ACHN (cell line): ENCODE measurements around the gene PRELP.
"Not testable (repeated sequence)": the region's sequence is repeated elsewhere in the genome, so short reads cannot be mapped to it uniquely, and the experiment has no call there.

ENCODE experiments used
- DNase-seq: peaks from one replicate; pipeline ENCODE4 v3.0.0-alpha.2; 2015
- in situ Hi-C: cut with HindIII; loops from 2 replicates; pipeline ENCODE4 v1.10.0; 2017; ENCODE audit warnings: low sequenced_read_pairs, low pct_ligation_motif_present, low pct_unique_long_range_greater_than_20kb

PRELP gene

DNA sequence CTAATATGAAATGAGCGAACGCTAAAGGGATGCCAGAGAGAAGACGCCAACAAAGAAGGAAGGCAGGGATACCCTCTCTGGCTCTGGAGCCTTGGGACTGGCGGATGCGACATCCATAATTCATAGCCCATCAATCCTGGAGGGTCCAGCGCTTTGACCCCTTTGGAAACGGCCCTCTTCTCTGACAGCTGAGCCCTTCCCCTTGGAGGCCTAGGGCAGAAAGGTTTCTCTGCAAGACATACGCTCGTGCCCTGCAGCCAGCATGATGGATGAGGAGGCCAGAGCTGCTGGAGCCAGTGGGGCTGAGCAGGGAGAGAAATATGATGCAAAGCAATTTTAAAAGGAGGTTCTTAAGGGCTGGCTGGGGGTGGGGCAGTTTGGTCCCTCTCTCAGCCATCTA, 40.6 kb downstream of the PRELP start:
- no peak for DNase-seq
- in situ Hi-C loops: no loop called here

DNA sequence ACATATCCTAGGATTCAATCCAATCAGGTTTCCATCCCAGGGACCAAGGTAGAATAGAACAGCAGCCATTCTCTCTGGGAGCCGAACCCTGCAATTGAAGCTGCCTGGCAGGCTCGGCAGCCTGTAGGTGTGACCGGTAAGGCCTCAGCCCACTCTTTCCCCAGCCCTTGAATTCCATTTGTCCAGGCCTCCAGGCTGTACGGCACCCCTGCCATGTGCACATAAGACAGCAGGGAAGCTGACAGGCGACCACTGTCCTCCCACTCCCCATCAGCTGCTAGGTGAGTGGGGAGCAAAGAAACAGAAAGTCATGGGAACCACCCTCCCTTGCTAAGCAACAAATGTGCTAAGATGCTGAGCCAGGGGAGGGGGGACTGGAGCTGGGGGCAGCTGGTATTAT, 41.3 kb downstream of the PRELP start:
- in situ Hi-C loops: no loop called here
- no peak for DNase-seq

GRCh38 chr1:203517426-203518110, 42.0 kb downstream of the PRELP start:
- DNase-seq: no peak
- in situ Hi-C loops: no loop called here

DNA sequence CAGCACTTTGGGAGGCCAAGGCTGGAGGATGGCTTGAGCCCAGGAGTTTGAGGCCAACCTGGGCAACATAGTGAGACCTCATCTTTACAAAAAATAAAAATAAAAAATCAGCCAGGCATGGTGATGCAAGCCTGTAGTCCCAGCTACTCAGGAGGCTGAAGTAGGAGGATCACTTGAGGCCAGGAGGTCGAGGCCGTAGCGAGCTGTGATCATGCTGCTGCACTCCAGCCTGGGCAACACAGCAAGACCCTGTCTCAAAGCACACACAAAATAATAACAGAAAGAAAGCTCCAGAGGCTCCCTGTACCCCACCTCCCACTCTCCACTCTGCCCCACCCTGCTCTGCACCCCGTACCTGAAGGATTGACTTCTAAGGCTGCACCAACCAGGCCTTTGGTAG, 42.5 kb downstream of the PRELP start:
- DNase-seq, in situ Hi-C loops: not testable (repeated sequence)

DNA sequence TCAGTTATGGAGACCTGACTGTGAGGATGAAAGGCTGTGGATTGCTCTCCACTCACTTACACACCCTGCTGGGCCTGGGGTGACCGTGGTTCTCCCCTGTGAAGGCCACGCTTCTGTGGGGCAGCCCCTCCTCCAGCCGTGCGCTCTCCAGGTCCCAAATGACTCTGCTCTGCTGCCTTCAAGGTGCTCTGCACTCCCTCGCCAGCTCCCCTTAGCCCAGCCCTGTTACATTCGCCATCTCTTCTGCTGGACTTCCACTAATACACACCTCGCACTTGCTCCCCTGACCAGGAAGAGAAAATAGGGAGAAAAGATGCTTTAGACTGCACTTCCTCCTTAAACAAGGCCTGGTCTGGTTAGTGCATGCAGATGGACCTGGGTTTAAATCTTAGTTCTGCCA, 42.9 kb downstream of the PRELP start:
- no peak for DNase-seq
- in situ Hi-C loops: no loop called here

GRCh38 chr1:203519053-203519840, 43.6 kb downstream of the PRELP start:
- in situ Hi-C loops: no loop called here
- DNase-seq: no peak

GRCh38 chr1:203519896-203520295, 44.3 kb downstream of the PRELP start:
- in situ Hi-C loops: no loop called here
- DNase-seq: no peak

DNA sequence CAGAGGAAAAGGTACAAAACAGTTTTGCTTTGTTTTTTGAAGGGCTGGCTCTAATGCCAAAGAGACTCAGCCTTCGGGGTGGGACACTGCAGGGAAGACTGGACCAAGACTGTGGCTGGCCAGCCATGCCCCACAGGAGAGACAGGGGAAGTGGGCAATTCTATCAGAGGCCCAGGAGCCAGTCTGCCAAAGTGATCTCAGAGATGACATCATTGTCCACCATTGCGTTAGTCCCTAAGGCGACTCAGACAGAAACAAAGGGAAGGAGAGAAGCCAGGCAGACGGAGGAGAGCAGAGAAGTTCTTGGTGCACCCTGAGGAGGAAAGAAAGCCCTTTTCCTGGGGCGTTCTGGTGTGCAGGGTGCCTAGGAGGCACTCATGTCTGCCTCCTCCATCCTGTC, 44.7 kb downstream of the PRELP start:
- DNase-seq: no peak
- in situ Hi-C loops: no loop called here

DNA sequence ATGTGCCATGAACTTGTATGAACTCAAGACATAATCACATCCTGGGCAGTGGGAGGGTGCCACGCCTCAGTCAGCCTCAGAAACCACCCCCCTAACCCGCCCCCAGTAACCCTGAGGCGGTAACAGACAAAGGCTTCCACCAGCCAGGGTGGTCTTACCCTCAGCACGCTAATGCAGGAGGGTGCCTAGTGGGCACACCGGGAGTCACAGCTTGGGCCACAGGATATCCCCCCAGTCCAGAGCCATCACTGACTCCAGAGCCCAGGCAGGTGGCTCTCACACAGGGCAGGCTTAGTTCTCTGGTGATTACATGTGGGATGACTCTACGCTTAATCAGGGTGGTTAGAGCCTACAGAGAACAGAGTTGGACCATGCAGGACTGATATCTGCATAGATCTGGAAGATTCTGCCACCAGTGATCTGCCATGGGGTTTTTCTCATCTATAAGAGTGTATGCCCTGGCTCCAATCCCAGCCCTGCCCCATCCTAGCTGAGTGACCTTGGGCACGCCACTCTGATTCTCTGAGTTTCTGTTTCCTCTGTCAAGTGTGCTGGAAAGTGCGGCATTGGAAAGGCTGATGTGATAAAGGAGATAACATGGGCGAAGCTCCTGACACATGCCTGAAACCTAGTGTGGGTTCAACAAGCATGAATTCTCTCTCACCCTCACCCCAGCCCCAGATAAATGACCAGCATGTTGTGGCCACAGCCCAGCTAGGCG, 45.6 kb downstream of the PRELP start:
- in situ Hi-C loops: no loop called here
- DNase-seq: no peak

DNA sequence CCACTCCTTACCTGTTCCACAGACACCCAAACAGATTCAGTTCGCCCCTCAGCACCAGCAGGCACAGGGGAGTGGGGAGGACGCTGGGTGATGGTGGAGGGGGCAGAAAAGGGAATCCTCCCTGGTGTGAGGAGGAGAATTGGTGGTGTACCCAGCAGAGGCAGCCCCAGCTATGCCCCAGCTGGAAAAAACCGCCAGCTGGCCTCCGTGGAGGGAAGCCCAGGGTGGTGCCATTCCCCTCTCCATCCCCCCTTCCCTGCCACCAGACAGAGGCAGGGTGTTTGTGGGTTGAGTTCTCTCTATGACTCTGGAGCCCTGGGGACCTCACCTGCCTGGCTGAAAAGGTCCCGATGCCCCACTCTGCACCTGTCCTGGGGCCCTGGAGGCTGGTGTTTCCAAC, 46.2 kb downstream of the PRELP start:
- in situ Hi-C loops: no loop called here
- no peak for DNase-seq

GRCh38 chr1:203522237-203522636, 46.6 kb downstream of the PRELP start:
- in situ Hi-C loops: no loop called here
- no peak for DNase-seq

- no peak for DNase-seq
- in situ Hi-C loops: no loop called here
Observed at GRCh38 chr1:203523667-203524066, 48.1 kb downstream of the PRELP start.

- no peak for DNase-seq
- in situ Hi-C loops: no loop called here
Observed at GRCh38 chr1:203524152-203524551, 48.5 kb downstream of the PRELP start.

DNA sequence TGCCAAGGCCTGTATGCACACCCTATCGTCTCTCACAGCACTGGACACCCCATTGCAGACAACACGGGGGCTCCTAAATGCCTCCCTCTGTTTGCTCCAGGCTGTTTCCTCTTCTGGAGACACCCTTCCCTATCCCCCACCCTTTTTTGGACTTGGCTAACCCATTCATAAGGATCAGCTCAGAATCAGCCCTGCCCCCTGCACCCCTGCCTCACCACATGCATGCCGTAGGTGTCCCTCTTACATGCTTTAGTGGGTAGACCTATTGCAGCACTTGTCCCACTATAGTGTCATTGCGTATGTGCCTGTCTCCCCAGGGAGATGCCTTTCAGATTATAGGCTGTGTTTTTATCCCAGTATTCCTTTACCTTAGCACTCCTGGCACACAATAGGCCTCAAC, 49.2 kb downstream of the PRELP start:
- no peak for DNase-seq
- in situ Hi-C loops: no loop called here

DNA sequence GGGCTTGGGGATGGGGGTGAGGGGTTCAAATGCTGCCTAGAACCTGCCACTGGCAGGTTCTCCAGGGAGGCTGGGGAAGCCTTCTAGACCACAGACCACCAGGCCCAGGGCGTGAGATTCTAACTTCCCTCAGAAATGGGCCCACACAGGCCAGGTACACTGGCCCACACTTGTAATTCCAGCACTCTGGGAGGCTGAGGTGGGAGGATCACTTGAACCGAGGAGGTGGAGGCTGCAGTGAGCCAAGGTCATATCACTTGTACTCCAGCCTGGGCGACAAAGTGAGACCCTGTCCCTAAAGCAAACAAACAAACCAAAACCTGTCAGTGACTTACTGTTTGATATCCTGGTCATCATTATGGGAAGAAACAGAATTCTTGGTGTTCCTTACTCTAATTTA, 50.1 kb downstream of the PRELP start:
- in situ Hi-C loops: no loop called here
- DNase-seq: no peak

DNA sequence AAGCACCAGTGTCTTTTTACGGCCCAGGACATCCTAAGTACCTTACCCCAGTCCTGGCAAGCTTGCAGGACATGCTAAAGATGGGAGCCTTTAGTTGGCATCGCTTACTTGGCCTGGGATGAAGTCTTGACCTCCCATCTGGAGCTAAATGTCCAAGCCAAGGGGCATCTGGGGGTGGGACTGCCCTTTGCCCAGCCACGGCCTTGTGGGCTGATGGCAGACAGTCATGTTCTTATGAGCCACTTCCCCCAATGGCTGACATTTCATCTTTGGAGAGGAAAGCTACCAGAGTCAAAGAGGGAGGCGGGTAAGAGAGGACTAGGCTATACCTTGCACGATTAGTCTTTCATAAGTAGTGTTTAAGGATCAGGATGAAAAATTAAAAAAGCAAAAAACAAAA, 50.5 kb downstream of the PRELP start:
- in situ Hi-C loops: no loop called here
- DNase-seq: no peak

GRCh38 chr1:203526572-203526971, 51.0 kb downstream of the PRELP start:
- in situ Hi-C loops: no loop called here
- DNase-seq: no peak

DNA sequence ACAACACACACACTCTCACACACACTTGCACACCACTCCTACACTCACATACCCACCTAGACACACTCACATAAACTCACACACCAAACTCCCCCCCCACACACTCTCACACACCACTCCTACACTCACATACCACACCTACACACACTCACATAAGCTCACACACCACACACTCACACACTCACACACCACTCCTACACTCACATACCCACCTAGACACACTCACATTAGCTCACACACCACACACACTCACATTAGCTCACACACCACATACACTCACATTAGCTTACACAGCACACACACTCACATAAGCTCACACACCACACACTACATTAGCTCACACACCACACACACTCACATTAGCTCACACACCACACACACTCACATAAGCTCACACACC, 51.4 kb downstream of the PRELP start:
- DNase-seq: no peak
- in situ Hi-C loops: no loop called here

DNA sequence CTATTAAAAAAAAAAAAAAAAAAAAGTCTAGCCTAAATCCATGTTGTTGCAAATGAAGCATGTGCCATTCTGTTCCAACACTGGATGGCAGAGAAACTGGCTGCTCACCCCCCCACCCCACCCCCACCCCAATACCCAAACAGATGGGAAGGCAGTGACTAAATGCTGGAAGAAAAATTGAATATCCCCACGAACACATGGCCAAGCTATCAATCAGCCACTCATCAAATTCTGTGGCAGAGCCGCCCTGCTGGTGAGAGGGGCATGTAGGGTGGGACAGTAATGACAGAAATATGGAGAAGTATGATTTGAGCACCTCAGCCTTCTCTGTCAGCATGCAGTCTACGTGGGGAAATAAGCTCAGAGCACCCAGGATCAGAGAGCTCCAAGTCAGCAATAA, 52.5 kb downstream of the PRELP start:
- no peak for DNase-seq
- in situ Hi-C loops: no loop called here
